DOHH2 (cell line): Measurements from ENCODE around the gene SAMD7.

Experiments used
- H3F3A ChIP-seq: fragments of 200-600 bp; sonication (generic), shearing (Covaris generic); 2 replicates; pipeline ENCODE4 v1.6.0; 2016; ENCODE audit warnings: antibody characterized with exemption, mild to moderate bottlenecking; ENCODE audit not compliant: control insufficient read depth, insufficient read depth
- H3K27ac ChIP-seq: fragments of 200-600 bp; sonication (generic); 2 replicates; pipeline ENCODE4 v1.5.1; 2014; ENCODE audit warnings: low read depth, mild to moderate bottlenecking, low read length, moderate library complexity
- H3K27me3 ChIP-seq: fragments of 200-600 bp; sonication (generic); 2 replicates; pipeline ENCODE4 v1.6.1; 2014; ENCODE audit warnings: mild to moderate bottlenecking, low read length, mixed read lengths; ENCODE audit not compliant: control insufficient read depth
- H3K36me3 ChIP-seq: fragments of 200-600 bp; sonication (generic); 2 replicates; pipeline ENCODE4 v1.6.1; 2014; ENCODE audit warnings: mild to moderate bottlenecking, low read length, moderate library complexity, mixed read lengths; ENCODE audit not compliant: control insufficient read depth
- H3K4me1 ChIP-seq: fragments of 200-600 bp; sonication (generic); 2 replicates; pipeline ENCODE4 v1.6.1; 2014; ENCODE audit warnings: mild to moderate bottlenecking, low read length, mixed read lengths; ENCODE audit not compliant: control insufficient read depth
- H3K4me2 ChIP-seq: fragments of 200-600 bp; sonication (generic); 2 replicates; pipeline ENCODE4 v1.6.0; 2014; ENCODE audit warnings: mild to moderate bottlenecking, low read length, moderate library complexity
- H3K4me3 ChIP-seq: fragments of 200-600 bp; sonication (generic); 2 replicates; pipeline ENCODE4 v1.5.1; 2014; ENCODE audit warnings: mild to moderate bottlenecking, low read length, mixed read lengths
- H3K79me2 ChIP-seq: fragments of 200-600 bp; sonication (generic); 2 replicates; pipeline ENCODE4 v1.6.1; 2014; ENCODE audit warnings: mild to moderate bottlenecking, low read length, mixed read lengths; ENCODE audit not compliant: control insufficient read depth
- H3K9me2 ChIP-seq: fragments of 200-600 bp; sonication (generic); replicated peaks from 2 replicates; pipeline ENCODE4 v1.6.1; 2014; ENCODE audit warnings: mild to moderate bottlenecking, low read length, mixed read lengths; ENCODE audit not compliant: control insufficient read depth
- H3K9me3 ChIP-seq: fragments of 200-600 bp; sonication (generic); 2 replicates; pipeline ENCODE4 v1.6.1; 2014; ENCODE audit warnings: antibody characterized with exemption, low read length, mixed read lengths; ENCODE audit not compliant: control insufficient read depth, insufficient read depth
- H4K20me1 ChIP-seq: fragments of 200-600 bp; sonication (generic); 2 replicates; pipeline ENCODE4 v1.6.0; 2014; ENCODE audit warnings: low read depth, mild to moderate bottlenecking, antibody characterized with exemption, low read length, moderate library complexity; ENCODE audit not compliant: control insufficient read depth, insufficient read depth
- CTCF ChIP-seq: fragments of 200-600 bp; sonication (generic); IDR thresholded peaks from one replicate; pipeline ENCODE4 v1.5.1; 2014; ENCODE audit warnings: antibody characterized with exemption, mild to moderate bottlenecking, low read depth, low read length; ENCODE audit not compliant: poor library complexity, severe bottlenecking
- EZH2phosphoT487 ChIP-seq: fragments of 200-600 bp; sonication (generic); IDR thresholded peaks from 2 replicates; pipeline ENCODE4 v1.6.1; 2017; ENCODE audit warnings: borderline replicate concordance, mild to moderate bottlenecking, antibody characterized with exemption, low read length, moderate library complexity, mixed read lengths

SAMD7 gene

GRCh38 chr3:169939751-169940150 is 28.4 kb downstream of the SAMD7 start:
- H3K27ac ChIP-seq = peak overlapping the region; percentile 100
- peaks cover 90% of the 10 kb centered on the region for H3K4me1 ChIP-seq
- H3K79me2 ChIP-seq = peaks cover 29% of the 10 kb centered on the region
- 0 out of 2 replicates have a peak, but pooled peaks cover 2% of the 10 kb centered on the region for H3K9me3 ChIP-seq
- H3K36me3 ChIP-seq = peaks cover 26% of the 10 kb centered on the region
- H4K20me1 ChIP-seq = no peaks in the 10 kb centered on the region
- H3K4me2 ChIP-seq = peak overlapping the region; percentile 94
- peaks cover 44% of the 10 kb centered on the region for H3F3A ChIP-seq
- no peaks in the 10 kb centered on the region for H3K9me2 ChIP-seq
- TF ChIP-seq CTCF (peak; percentile 9), EZH2phosphoT487 (no peak)
- H3K4me3 ChIP-seq = peak overlapping the region; percentile 72
- H3K27me3 ChIP-seq = no peaks in the 10 kb centered on the region

- TF ChIP-seq CTCF (no peak), EZH2phosphoT487 (no peak)
Measured at GRCh38 chr3:169940470-169941181, 29.3 kb downstream of the SAMD7 start.

GRCh38 chr3:169945313-169945712 is 33.9 kb downstream of the SAMD7 start:
- 0 out of 2 replicates have a peak, but pooled peaks cover 2% of the 10 kb centered on the region for H3K9me3 ChIP-seq
- peak overlapping the region; percentile 100 for H3K27ac ChIP-seq
- peaks cover 100% of the 10 kb centered on the region for H3K4me1 ChIP-seq
- no peak for TF ChIP-seq EZH2phosphoT487
- TF ChIP-seq CTCF = no peak
- peaks cover 45% of the 10 kb centered on the region for H3K79me2 ChIP-seq
- H3K4me2 ChIP-seq = peak overlapping the region; percentile 74
- H3K9me2 ChIP-seq = no peaks in the 10 kb centered on the region
- H3F3A ChIP-seq = peaks cover 57% of the 10 kb centered on the region
- H3K36me3 ChIP-seq = peaks cover 38% of the 10 kb centered on the region
- H3K4me3 ChIP-seq = peak overlapping the region; percentile 53
- no peaks in the 10 kb centered on the region for H4K20me1 ChIP-seq
- no peaks in the 10 kb centered on the region for H3K27me3 ChIP-seq

More at GRCh38 chr3:169940470-169941181, 29.3 kb downstream of the SAMD7 start:
- Histone ChIP-seq H3K36me3 (peaks cover 26% of the 10 kb centered on the region), H3K27me3 (no peaks in the 10 kb centered on the region), H3K27ac (peak overlapping the region; percentile 100), H3K4me2 (peak overlapping the region; percentile 94), H3K4me1 (peaks cover 90% of the 10 kb centered on the region), H4K20me1 (no peaks in the 10 kb centered on the region), H3F3A (peaks cover 50% of the 10 kb centered on the region), H3K4me3 (peak overlapping the region; percentile 72), H3K9me3 (0 out of 2 replicates have a peak, but pooled peaks cover 2% of the 10 kb centered on the region), H3K9me2 (no peaks in the 10 kb centered on the region), H3K79me2 (peaks cover 29% of the 10 kb centered on the region)
